DMS53 treated with DMSO at 0.1 percent for 48 hours (cell line): ENCODE results near the gene EIF4B.
"Not testable (repeated sequence)": the region's sequence is repeated elsewhere in the genome, so short reads cannot be mapped to it uniquely, and the experiment has no call there.

Source experiments
- DNase-seq: peaks from one replicate; lab custom pipeline; 2025; ENCODE audit not compliant: unreplicated experiment; lab: John Stamatoyannopoulos, UW

EIF4B gene, protein sequence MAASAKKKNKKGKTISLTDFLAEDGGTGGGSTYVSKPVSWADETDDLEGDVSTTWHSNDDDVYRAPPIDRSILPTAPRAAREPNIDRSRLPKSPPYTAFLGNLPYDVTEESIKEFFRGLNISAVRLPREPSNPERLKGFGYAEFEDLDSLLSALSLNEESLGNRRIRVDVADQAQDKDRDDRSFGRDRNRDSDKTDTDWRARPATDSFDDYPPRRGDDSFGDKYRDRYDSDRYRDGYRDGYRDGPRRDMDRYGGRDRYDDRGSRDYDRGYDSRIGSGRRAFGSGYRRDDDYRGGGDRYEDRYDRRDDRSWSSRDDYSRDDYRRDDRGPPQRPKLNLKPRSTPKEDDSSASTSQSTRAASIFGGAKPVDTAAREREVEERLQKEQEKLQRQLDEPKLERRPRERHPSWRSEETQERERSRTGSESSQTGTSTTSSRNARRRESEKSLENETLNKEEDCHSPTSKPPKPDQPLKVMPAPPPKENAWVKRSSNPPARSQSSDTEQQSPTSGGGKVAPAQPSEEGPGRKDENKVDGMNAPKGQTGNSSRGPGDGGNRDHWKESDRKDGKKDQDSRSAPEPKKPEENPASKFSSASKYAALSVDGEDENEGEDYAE

GRCh38 chr12:53005986-53006809 lies at the start of gene EIF4B:
TSS of gene EIF4B (plus strand) at chr12:53006456. CDS start at chr12:53006484, 28 bp downstream.
- peak; percentile 99 for DNase-seq

- DNase-seq, result peak; percentile 27
These were observed 49.3 kb upstream of the EIF4B start for GRCh38 chr12:52956987-52957386.

- no peak for DNase-seq
These were observed 41.5 kb upstream of the EIF4B start for GRCh38 chr12:52964556-52965336.

DNA sequence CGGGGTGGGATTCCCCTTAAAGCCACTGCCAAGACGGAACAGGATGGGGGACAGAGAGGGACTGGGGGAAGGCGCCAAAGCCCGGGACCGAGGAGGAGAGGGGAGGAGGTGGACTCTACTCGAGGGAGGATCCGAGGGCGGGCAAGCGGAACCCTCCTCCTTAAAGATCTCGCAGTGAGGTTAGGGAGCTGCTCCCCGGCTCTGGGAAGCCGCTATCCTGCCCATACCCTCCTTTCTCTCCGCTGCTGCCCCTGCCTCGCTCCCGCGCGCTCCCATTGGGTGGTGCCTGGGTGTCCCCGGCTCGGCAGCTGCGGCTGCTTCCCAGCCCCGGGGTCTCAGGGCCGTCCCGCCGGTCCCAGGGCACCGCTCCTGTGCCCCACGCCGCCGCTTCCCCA lies 40.9 kb upstream of the EIF4B start:
- DNase-seq, result no peak

DNA sequence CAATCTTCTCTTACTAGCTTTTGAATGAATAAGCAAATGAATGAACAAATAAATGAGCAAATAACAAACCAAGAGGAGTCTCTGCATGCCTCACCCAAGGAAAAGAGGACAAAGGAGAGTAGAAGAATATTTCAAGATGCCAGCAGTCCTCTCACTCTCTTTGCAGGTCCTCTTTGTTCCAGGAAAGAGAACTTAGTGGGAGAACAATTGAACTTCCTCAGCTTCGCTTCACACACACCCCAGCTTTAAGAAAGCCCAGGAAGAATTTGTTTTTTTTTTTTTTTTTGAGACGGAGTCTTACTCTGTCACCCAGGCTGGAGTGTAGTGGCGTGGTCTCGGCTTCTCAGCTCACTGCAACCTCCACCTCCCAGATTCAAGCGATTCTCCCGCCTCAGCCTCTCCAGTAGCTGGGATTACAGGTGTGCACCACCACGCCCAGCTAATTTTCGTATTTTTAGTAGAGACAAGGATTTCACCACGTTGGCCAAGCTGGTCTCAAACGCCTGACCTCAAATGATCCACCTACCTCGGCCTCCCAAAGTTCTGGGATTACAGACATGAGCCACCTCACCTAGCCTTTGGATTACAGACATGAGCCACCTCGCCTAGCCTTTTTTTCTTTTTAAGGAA lies 37.0 kb upstream of the EIF4B start:
- no peak for DNase-seq

DNA sequence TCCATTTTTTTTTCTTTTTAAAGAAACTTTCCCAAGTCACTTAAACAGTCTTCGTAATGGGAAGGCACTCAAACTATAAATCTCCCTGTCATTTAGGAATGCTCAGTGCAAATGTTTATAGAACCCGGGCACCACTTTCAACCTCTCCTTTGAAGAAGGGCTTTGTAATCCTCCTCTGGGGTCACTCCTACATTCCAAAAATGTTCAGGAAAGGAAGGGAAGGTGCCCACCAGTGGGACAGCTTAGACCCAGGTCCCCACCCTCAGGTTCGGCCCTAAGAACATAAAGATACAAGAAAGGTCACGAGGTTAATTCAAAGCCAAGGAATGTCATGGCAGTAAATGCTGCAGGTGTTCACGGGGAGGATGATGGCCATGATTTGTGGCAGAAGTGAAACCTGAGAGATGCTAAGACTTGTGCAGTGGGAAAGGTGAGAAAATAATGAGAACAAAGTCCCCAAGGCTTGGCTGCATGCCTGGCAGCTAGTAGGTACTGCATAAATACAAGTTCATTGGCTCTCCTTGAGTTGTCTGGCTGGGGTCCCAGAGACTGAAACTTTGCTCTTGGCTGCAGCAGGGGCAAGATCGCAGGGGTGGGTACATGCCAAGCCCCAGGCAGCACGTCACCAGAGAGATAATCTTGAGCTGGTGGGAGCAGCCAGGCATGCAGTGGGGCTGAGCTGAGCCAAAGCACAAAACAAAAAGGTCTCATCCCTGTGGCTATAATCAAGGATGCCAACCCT lies 36.3 kb upstream of the EIF4B start:
- no peak for DNase-seq

GRCh38 chr12:52971679-52972329 lies 34.5 kb upstream of the EIF4B start:
- no peak for DNase-seq

DNA sequence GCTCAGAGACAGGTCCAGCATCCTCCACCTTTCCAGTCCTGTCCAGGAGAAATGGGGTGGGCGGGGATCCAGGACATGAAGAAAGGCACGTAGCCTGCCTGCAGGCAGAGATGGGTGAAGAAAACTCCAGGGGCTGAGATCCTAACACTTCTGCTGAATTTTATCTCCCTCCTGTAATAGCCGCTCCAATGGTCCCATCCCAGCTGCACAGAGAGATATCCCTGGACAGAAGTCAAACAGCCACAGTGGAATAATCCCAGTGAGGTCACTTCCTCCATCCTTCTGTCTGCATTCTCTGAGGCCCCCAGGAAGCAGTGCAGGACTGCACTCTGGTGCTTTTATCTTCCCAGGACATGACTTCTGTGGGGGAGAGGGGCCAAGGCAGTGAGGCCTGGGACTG lies 31.1 kb upstream of the EIF4B start:
- no peak for DNase-seq

GRCh38 chr12:52975820-52976573 lies 30.3 kb upstream of the EIF4B start:
- DNase-seq, result peak; percentile 43

DNA sequence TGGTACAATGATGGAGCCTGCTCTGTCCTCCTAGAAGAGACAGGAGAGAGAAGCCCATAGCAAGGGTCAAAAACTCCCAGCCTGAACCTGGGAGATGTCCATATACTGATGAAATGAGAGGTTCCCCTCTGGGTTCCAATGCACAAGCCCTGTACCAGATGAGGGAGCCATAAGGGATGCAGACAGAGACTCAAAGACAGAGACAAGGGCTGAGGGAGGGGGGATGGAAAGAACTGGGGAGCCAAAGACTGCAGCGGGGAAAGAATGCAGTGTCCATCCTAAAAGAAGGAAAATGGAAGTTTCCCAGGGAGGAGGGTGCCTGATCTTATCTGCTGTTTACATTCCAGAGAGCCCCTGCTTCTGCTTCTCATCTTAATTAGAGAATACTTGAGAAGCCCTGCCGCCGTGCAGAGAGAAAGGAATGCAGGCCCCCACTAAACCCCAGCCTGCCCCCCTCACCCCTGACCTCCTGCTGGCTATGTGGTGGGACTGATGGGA lies 29.6 kb upstream of the EIF4B start:
- no peak for DNase-seq

DNA sequence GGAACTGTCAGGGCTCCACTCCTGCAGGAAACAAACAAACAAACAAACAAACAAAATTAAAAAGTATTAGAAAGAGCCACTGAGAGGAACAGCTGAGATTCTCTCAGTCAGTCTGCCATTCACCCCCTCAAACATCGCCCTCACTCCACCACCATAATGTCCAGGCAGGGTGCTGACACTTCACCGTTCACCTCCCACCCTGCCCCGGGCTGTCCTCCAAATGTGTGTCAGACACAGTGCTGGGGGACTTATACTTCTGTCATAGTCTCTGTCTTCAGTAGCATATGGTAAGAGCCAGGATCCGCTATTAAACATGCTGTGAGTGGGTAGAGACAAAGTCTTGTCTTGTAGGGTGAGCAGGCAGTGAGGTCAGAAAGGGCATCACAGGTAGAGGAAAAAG lies 29.1 kb upstream of the EIF4B start:
- DNase-seq, result no peak

GRCh38 chr12:52980096-52980649 lies 26.1 kb upstream of the EIF4B start:
- no peak for DNase-seq

- peak; percentile 96 for DNase-seq
These were observed 25.4 kb upstream of the EIF4B start for GRCh38 chr12:52980650-52981423.

DNA sequence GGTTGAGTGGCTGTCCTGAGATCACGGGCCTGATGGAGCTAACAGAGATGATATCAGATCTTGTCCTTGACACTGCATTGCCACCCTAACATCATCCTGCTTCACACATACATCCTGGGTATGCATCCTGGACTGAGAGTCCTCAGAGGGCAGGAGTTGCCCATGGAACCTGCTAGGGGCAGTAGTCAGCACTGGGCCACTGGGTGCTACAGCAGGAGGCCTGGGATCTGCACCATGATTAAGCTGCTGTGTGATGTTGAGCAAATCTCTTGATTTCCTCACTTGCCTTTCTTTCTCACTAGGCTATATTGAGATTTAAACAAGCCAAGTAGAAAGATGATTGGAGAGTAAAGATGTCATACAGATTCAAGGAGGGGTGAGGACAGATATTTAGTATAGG lies 22.1 kb upstream of the EIF4B start:
- DNase-seq, result no peak

GRCh38 chr12:52988898-52989297 lies 17.4 kb upstream of the EIF4B start:
- no peak for DNase-seq

DNA sequence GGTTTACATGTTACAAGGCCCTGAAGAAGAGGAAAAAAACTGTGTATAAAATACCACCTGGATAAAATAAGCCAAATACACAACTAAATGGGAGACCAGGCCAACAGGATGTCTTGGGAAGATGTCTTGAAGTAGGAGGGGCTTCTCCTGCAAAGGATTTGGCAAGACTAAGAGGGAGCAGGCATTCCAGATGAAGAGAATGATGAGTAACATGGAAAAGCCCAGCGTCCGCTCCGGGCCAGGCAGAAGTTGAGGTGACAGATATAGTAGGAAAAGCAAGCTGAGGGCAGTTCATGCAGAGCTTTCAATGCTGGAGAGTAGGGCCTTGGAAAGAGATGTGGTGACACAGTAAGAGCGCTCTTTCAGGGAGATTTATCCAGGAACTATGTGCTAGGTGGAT lies 16.1 kb upstream of the EIF4B start:
- no peak for DNase-seq

GRCh38 chr12:52992240-52992639 lies 14.0 kb upstream of the EIF4B start:
- not testable (repeated sequence) for DNase-seq
